HepG2 (cell line): ENCODE data around the gene INTS6. TPM values are rescaled to one million over a fixed set of nuclear protein-coding genes. Genes with fewer than 3 reads are reported as not detected.

ENCODE experiments used
- ARHGAP35 ChIP-seq: sonication (generic); formaldehyde crosslinking; IDR thresholded peaks from 2 replicates; pipeline ENCODE4 v1.9.0; 2022; ENCODE audit warnings: mild to moderate bottlenecking, inconsistent platforms, moderate library complexity, missing genetic modification reagents, borderline replicate concordance
- CENPX ChIP-seq: sonication (generic); formaldehyde crosslinking; IDR thresholded peaks from 2 replicates; pipeline ENCODE4 v1.9.0; 2021; ENCODE audit warnings: mild to moderate bottlenecking, missing genetic modification reagents, moderate library complexity
- FOXP1 ChIP-seq, 2 experiments: fragments of 450-650 bp in 1 of 2; IDR thresholded peaks; 2 replicates each; pipeline ENCODE4 v1.6.1; 2017 to 2018; ENCODE audit warnings: antibody characterized with exemption in 1 of 2
- IKZF1 ChIP-seq: fragments of 450-650 bp; IDR thresholded peaks from 2 replicates; pipeline ENCODE4 v1.7.1; 2016
- JUND ChIP-seq: sonication (generic); formaldehyde crosslinking; IDR thresholded peaks from 2 replicates; pipeline ENCODE4 v1.8.0; 2022; ENCODE audit warnings: mild to moderate bottlenecking, missing genetic modification reagents
- MEF2D ChIP-seq: sonication (generic); formaldehyde crosslinking; IDR thresholded peaks from 2 replicates; pipeline ENCODE4 v1.5.1; 2020; ENCODE audit warnings: mild to moderate bottlenecking, missing genetic modification reagents
- MEIS1 ChIP-seq: sonication (generic); formaldehyde crosslinking; IDR thresholded peaks from 2 replicates; pipeline ENCODE4 v1.9.0; 2021; ENCODE audit warnings: mild to moderate bottlenecking, missing genetic modification reagents, moderate library complexity, borderline replicate concordance
- PRPF4 ChIP-seq: fragments of 200-400 bp; formaldehyde crosslinking; IDR thresholded peaks from 2 replicates; pipeline ENCODE4 v1.6.1; 2016; ENCODE audit warnings: low read length, low read depth; ENCODE audit not compliant: poor library complexity, severe bottlenecking
- RCOR2 ChIP-seq: IDR thresholded peaks from 2 replicates; pipeline ENCODE4 v1.6.1; 2016; ENCODE audit warnings: missing biosample characterization, missing genetic modification reagents
- REPIN1 ChIP-seq: sonication (generic); formaldehyde crosslinking; IDR thresholded peaks from 2 replicates; pipeline ENCODE4 v1.8.0; 2022; ENCODE audit warnings: missing genetic modification reagents, low read depth, mild to moderate bottlenecking, borderline replicate concordance
- SALL1 ChIP-seq: sonication (generic); formaldehyde crosslinking; IDR thresholded peaks from 2 replicates; pipeline ENCODE4 v1.8.0; 2022; ENCODE audit warnings: mild to moderate bottlenecking, missing genetic modification reagents
- STAG1 ChIP-seq: sonication (generic); formaldehyde crosslinking; IDR thresholded peaks from 2 replicates; pipeline ENCODE4 v1.4.0; 2020; ENCODE audit warnings: missing genetic modification reagents
- ZBTB21 ChIP-seq: sonication (generic); formaldehyde crosslinking; IDR thresholded peaks from 2 replicates; pipeline ENCODE4 v1.4.0; 2020; ENCODE audit warnings: missing genetic modification reagents
- ZNF589 ChIP-seq: sonication (generic); formaldehyde crosslinking; conservative IDR thresholded peaks from 2 replicates; pipeline ENCODE4 v1.8.0; 2022; ENCODE audit warnings: mild to moderate bottlenecking, moderate library complexity, missing genetic modification reagents
- ZNF672 ChIP-seq: sonication (generic); formaldehyde crosslinking; IDR thresholded peaks from 2 replicates; pipeline ENCODE4 v1.8.1; 2022; ENCODE audit warnings: missing genetic modification reagents
- ZNF709 ChIP-seq: sonication (generic); formaldehyde crosslinking; IDR thresholded peaks from 2 replicates; pipeline ENCODE4 v1.5.0; 2020; ENCODE audit warnings: mild to moderate bottlenecking, missing genetic modification reagents
- polyA plus RNA-seq, 8 experiments: library from polyadenylated mRNA; depleted of rRNA in 3 of 8; stranded (reverse) in 7 of 8; unstranded in 1 of 8; fragments of >200 nt; fragmentation: Illumina TruSeq in 4 of 8; extraction: Trizol in 4 of 8; gene quantifications; 2 replicates each; pipeline versions ENCODE4 v1.2.1 to v1.2.3, GENCODE V29; 2011 to 2016; ENCODE audit warnings: low read depth in 4 of 8, missing spikeins in 1 of 8, mixed read lengths in 1 of 8; ENCODE audit not compliant: insufficient read depth in 1 of 8
- total RNA-seq, 5 experiments: library from RNA; depleted of rRNA; stranded (reverse); fragments of >200 nt; fragmentation: Illumina TruSeq; extraction: Trizol; gene quantifications; 2 replicates each; pipeline ENCODE4 v1.2.3, GENCODE V29; 2016; ENCODE audit warnings: low read depth in 1 of 5
- TF ChIP-seq, protein P1 (sequence below): sonication (generic); formaldehyde crosslinking; IDR thresholded peaks from 2 replicates; pipeline ENCODE4 v1.5.0; 2020; ENCODE audit warnings: missing genetic modification reagents
- TF ChIP-seq, protein P2 (sequence below): sonication (generic); formaldehyde crosslinking; IDR thresholded peaks from 2 replicates; pipeline ENCODE4 v1.4.0; 2020; ENCODE audit warnings: missing genetic modification reagents
- TF ChIP-seq, protein P3 (sequence below): IDR thresholded peaks from 2 replicates; pipeline ENCODE4 v1.4.0; 2020; ENCODE audit warnings: mild to moderate bottlenecking, missing genetic modification reagents
- TF ChIP-seq, protein P4 (sequence below): sonication (generic); formaldehyde crosslinking; IDR thresholded peaks from 2 replicates; pipeline ENCODE4 v1.5.0; 2020; ENCODE audit warnings: mild to moderate bottlenecking, missing genetic modification reagents
- TF ChIP-seq, protein P5 (sequence below): sonication (generic); formaldehyde crosslinking; IDR thresholded peaks from 2 replicates; pipeline ENCODE4 v1.8.1; 2022; ENCODE audit warnings: mild to moderate bottlenecking, missing genetic modification reagents

INTS6 gene
- total and polyA plus RNA-seq, 2 of the 13 experiments (the other 11 are each of a cell fraction or from before 2014, with no cell fraction given): 27.9 to 38.4 TPM

DNA sequence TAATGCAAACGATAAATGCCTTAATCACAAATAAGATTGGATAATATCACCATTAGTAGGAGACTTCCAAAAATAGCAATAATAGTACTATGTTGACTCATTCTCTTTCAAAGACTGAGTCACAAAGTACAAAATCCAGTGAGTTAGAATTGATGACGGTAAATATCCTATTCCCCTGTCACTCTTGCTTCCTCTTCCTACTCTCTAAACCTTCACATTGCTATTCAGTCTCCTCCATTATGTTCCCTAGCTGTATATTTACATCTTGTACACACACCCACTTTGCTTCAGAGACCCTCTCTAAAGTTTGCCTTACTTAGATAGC is 26.3 kb upstream of the INTS6 start (continued):
- TF ChIP-seq, protein P1, sequence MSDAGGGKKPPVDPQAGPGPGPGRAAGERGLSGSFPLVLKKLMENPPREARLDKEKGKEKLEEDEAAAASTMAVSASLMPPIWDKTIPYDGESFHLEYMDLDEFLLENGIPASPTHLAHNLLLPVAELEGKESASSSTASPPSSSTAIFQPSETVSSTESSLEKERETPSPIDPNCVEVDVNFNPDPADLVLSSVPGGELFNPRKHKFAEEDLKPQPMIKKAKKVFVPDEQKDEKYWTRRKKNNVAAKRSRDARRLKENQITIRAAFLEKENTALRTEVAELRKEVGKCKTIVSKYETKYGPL: no peak
- TF ChIP-seq IKZF1 (no peak), PRPF4 (no peak), RCOR2 (no peak), ZNF589 (no peak), FOXP1 (IDR thresholded peaks at IDR 0.05) (no peak), FOXP1 (CRISPR knock-in tag; IDR thresholded peaks at IDR 0.05) (no peak), MEF2D (CRISPR knock-in tag) (peak; percentile 90), CENPX (no peak), ZBTB21 (CRISPR knock-in tag) (no peak), ZNF709 (CRISPR knock-in tag) (no peak), ZNF672 (CRISPR knock-in tag) (no peak), MEIS1 (CRISPR knock-in tag) (no peak), REPIN1 (CRISPR knock-in tag) (no peak), STAG1 (CRISPR knock-in tag) (no peak), JUND (no peak), ARHGAP35 (CRISPR knock-in tag) (no peak), SALL1 (CRISPR knock-in tag) (no peak)
- TF ChIP-seq, protein P2, sequence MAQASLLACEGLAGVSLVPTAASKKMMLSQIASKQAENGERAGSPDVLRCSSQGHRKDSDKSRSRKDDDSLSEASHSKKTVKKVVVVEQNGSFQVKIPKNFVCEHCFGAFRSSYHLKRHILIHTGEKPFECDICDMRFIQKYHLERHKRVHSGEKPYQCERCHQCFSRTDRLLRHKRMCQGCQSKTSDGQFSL: no peak
- TF ChIP-seq, protein P3, sequence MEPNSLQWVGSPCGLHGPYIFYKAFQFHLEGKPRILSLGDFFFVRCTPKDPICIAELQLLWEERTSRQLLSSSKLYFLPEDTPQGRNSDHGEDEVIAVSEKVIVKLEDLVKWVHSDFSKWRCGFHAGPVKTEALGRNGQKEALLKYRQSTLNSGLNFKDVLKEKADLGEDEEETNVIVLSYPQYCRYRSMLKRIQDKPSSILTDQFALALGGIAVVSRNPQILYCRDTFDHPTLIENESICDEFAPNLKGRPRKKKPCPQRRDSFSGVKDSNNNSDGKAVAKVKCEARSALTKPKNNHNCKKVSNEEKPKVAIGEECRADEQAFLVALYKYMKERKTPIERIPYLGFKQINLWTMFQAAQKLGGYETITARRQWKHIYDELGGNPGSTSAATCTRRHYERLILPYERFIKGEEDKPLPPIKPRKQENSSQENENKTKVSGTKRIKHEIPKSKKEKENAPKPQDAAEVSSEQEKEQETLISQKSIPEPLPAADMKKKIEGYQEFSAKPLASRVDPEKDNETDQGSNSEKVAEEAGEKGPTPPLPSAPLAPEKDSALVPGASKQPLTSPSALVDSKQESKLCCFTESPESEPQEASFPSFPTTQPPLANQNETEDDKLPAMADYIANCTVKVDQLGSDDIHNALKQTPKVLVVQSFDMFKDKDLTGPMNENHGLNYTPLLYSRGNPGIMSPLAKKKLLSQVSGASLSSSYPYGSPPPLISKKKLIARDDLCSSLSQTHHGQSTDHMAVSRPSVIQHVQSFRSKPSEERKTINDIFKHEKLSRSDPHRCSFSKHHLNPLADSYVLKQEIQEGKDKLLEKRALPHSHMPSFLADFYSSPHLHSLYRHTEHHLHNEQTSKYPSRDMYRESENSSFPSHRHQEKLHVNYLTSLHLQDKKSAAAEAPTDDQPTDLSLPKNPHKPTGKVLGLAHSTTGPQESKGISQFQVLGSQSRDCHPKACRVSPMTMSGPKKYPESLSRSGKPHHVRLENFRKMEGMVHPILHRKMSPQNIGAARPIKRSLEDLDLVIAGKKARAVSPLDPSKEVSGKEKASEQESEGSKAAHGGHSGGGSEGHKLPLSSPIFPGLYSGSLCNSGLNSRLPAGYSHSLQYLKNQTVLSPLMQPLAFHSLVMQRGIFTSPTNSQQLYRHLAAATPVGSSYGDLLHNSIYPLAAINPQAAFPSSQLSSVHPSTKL: peak; percentile 39; the same call in 1 of the 2 replicates
- TF ChIP-seq, protein P4, sequence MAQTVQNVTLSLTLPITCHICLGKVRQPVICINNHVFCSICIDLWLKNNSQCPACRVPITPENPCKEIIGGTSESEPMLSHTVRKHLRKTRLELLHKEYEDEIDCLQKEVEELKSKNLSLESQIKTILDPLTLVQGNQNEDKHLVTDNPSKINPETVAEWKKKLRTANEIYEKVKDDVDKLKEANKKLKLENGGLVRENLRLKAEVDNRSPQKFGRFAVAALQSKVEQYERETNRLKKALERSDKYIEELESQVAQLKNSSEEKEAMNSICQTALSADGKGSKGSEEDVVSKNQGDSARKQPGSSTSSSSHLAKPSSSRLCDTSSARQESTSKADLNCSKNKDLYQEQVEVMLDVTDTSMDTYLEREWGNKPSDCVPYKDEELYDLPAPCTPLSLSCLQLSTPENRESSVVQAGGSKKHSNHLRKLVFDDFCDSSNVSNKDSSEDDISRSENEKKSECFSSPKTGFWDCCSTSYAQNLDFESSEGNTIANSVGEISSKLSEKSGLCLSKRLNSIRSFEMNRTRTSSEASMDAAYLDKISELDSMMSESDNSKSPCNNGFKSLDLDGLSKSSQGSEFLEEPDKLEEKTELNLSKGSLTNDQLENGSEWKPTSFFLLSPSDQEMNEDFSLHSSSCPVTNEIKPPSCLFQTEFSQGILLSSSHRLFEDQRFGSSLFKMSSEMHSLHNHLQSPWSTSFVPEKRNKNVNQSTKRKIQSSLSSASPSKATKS (CRISPR knock-in tag): no peak
- TF ChIP-seq, protein P5, sequence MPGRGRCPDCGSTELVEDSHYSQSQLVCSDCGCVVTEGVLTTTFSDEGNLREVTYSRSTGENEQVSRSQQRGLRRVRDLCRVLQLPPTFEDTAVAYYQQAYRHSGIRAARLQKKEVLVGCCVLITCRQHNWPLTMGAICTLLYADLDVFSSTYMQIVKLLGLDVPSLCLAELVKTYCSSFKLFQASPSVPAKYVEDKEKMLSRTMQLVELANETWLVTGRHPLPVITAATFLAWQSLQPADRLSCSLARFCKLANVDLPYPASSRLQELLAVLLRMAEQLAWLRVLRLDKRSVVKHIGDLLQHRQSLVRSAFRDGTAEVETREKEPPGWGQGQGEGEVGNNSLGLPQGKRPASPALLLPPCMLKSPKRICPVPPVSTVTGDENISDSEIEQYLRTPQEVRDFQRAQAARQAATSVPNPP: no peak
